ENCODE data around the gene ADAT3. TPM values are rescaled to one million over a fixed set of nuclear protein-coding genes. Genes with fewer than 3 reads are reported as not detected.

Gene ADAT3
- total RNA-seq, 1 donor from 2014 or later, result 10.9 TPM

GRCh38 chr19:1931445-1931844 lies 26.2 kb downstream of the ADAT3 start:
- peaks cover 15% of the 10 kb centered on the region for H3K27me3 Mint-ChIP-seq (ENCODE audit: unreplicated experiment)
- peaks cover 12% of the 10 kb centered on the region for H3K9me3 Mint-ChIP-seq (ENCODE audit: unreplicated experiment)
- peaks cover 6% of the 10 kb centered on the region for H3K4me1 Mint-ChIP-seq (ENCODE audit: low read depth, unreplicated experiment)
- no peak overlapping the region for H3K27ac Mint-ChIP-seq (ENCODE audit: unreplicated experiment)
- H3K4me3 Mint-ChIP-seq (ENCODE audit: unreplicated experiment), result no peak overlapping the region
- TF ChIP-seq, protein P1, sequence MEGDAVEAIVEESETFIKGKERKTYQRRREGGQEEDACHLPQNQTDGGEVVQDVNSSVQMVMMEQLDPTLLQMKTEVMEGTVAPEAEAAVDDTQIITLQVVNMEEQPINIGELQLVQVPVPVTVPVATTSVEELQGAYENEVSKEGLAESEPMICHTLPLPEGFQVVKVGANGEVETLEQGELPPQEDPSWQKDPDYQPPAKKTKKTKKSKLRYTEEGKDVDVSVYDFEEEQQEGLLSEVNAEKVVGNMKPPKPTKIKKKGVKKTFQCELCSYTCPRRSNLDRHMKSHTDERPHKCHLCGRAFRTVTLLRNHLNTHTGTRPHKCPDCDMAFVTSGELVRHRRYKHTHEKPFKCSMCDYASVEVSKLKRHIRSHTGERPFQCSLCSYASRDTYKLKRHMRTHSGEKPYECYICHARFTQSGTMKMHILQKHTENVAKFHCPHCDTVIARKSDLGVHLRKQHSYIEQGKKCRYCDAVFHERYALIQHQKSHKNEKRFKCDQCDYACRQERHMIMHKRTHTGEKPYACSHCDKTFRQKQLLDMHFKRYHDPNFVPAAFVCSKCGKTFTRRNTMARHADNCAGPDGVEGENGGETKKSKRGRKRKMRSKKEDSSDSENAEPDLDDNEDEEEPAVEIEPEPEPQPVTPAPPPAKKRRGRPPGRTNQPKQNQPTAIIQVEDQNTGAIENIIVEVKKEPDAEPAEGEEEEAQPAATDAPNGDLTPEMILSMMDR (IDR thresholded peaks at IDR 0.05; ENCODE audit: partially characterized antibody, unreplicated experiment), result no peak
- no peak for DNase-seq
- peaks cover 9% of the 10 kb centered on the region for H3K36me3 Mint-ChIP-seq (ENCODE audit: unreplicated experiment)

DNA sequence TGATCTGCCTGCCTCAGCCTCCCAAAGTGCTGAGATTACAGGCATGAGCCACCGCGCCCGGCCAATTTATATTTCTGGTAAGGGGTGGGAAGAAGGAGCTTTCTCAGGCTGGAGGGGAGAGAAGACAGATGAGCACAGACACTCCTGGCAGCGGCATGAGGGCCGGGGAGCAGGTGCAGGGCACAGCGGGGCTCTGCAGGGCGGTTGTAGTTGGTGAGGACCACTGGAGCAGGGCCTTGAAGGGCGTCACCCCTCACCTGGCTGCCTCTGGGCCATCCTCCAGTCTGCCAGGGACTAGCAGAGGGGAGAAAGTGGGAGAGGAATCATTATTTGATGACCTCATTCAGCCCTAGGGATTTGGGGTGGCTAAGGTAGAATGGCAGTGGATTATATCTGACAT lies 27.2 kb downstream of the ADAT3 start:
- Mint-ChIP-seq H3K4me3 (ENCODE audit: unreplicated experiment) (peak overlapping the region; percentile 34), H3K9me3 (ENCODE audit: unreplicated experiment) (peaks cover 14% of the 10 kb centered on the region), H3K27me3 (ENCODE audit: unreplicated experiment) (peaks cover 17% of the 10 kb centered on the region), H3K36me3 (ENCODE audit: unreplicated experiment) (peaks cover 9% of the 10 kb centered on the region), H3K4me1 (ENCODE audit: low read depth, unreplicated experiment) (peaks cover 6% of the 10 kb centered on the region), H3K27ac (ENCODE audit: unreplicated experiment) (no peak overlapping the region)
- no peak for DNase-seq
- TF ChIP-seq, protein P1 (IDR thresholded peaks at IDR 0.05; ENCODE audit: partially characterized antibody, unreplicated experiment), result no peak

- no peak overlapping the region for H3K27ac Mint-ChIP-seq (ENCODE audit: unreplicated experiment)
- H3K4me1 Mint-ChIP-seq (ENCODE audit: low read depth, unreplicated experiment), result peaks cover 6% of the 10 kb centered on the region
- H3K36me3 Mint-ChIP-seq (ENCODE audit: unreplicated experiment), result peaks cover 9% of the 10 kb centered on the region
- H3K9me3 Mint-ChIP-seq (ENCODE audit: unreplicated experiment), result peaks cover 14% of the 10 kb centered on the region
- DNase-seq, result no peak
- H3K4me3 Mint-ChIP-seq (ENCODE audit: unreplicated experiment), result no peak overlapping the region
- peaks cover 17% of the 10 kb centered on the region for H3K27me3 Mint-ChIP-seq (ENCODE audit: unreplicated experiment)
- TF ChIP-seq, protein P1 (IDR thresholded peaks at IDR 0.05; ENCODE audit: partially characterized antibody, unreplicated experiment), result no peak
Measured at GRCh38 chr19:1933244-1933643, 28.0 kb downstream of the ADAT3 start.

DNA sequence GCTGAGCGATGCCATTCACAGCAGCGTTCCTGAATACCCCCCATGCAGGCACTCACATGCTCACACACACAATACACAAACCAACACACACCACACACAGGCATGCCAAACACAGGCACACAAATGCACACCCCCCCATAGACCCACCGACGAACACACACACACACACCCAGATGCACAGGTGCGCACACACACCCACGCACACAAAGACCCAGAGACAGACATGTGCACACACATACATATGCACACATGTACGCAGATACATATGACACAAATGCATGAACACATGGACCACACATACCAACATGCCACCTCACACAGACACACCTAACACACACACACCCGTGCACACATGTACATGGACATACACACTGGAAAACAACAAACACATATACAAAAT lies 28.7 kb downstream of the ADAT3 start:
- peak overlapping the region; percentile 9 for H3K27ac Mint-ChIP-seq (ENCODE audit: unreplicated experiment)
- peaks cover 14% of the 10 kb centered on the region for H3K9me3 Mint-ChIP-seq (ENCODE audit: unreplicated experiment)
- TF ChIP-seq, protein P1 (IDR thresholded peaks at IDR 0.05; ENCODE audit: partially characterized antibody, unreplicated experiment), result no peak
- H3K36me3 Mint-ChIP-seq (ENCODE audit: unreplicated experiment), result peaks cover 9% of the 10 kb centered on the region
- H3K27me3 Mint-ChIP-seq (ENCODE audit: unreplicated experiment), result peaks cover 17% of the 10 kb centered on the region
- no peak overlapping the region for H3K4me3 Mint-ChIP-seq (ENCODE audit: unreplicated experiment)
- H3K4me1 Mint-ChIP-seq (ENCODE audit: low read depth, unreplicated experiment), result peaks cover 6% of the 10 kb centered on the region
- no peak for DNase-seq

DNA sequence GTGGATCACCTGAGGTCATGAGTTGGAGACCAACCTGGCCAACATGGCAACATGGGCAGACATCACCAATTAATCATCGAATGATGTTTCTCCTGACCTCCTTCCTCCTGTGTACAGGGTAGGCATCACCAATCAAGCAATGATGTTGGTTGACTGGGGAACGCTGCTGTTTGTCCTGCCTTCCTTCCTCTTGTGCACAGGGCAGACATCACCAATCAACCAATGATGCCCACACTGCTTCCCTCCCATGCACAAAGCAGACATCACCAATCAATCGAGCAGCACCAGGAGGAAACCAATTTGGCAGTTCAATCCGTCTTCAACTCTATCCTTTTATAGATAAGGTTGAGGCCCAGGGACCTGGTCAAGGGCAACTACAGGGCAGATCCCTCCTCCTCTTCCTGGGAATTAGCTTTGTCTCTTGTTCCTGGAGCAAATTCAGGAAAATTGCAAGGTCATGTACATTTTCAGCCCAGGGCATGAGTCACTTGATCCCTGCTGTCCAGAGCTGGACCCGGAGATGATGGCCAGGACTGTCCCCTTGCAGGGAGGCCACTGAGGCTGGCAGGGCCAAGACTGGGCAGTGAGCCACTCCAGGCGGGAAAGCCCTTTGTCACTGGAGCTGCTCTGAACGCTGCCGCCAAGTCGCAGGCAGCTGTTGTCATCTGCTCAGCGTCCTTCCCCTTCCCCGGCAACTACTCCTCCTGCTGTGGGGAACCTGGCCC lies 30.4 kb downstream of the ADAT3 start:
- H3K36me3 Mint-ChIP-seq (ENCODE audit: unreplicated experiment), result peaks cover 9% of the 10 kb centered on the region
- no peak overlapping the region for H3K4me3 Mint-ChIP-seq (ENCODE audit: unreplicated experiment)
- peaks cover 23% of the 10 kb centered on the region for H3K9me3 Mint-ChIP-seq (ENCODE audit: unreplicated experiment)
- TF ChIP-seq, protein P1 (IDR thresholded peaks at IDR 0.05; ENCODE audit: partially characterized antibody, unreplicated experiment), result no peak
- peaks cover 10% of the 10 kb centered on the region for H3K4me1 Mint-ChIP-seq (ENCODE audit: low read depth, unreplicated experiment)
- H3K27ac Mint-ChIP-seq (ENCODE audit: unreplicated experiment), result peak overlapping the region; percentile 36
- peaks cover 24% of the 10 kb centered on the region for H3K27me3 Mint-ChIP-seq (ENCODE audit: unreplicated experiment)
- DNase-seq, result no peak

All from glutamatergic neuron (in vitro differentiated cells).